HFFc6 (cell line): ENCODE results near the gene NR3C2. TPM values are rescaled to one million over a fixed set of nuclear protein-coding genes. Genes with fewer than 3 reads are reported as not detected.

ENCODE experiments used
- DNase-seq: peaks from one replicate; pipeline ENCODE4 v3.0.0-alpha.2; 2018
- H3K27ac Mint-ChIP-seq: 2 replicates; pipeline ENCODE4 v1.8.0; 2020; ENCODE audit warnings: mild to moderate bottlenecking, mixed read lengths
- H3K27me3 Mint-ChIP-seq: 2 replicates; pipeline ENCODE4 v1.8.0; 2021; ENCODE audit warnings: mild to moderate bottlenecking, moderate library complexity, mixed read lengths; ENCODE audit not compliant: insufficient read depth
- H3K36me3 Mint-ChIP-seq: 2 replicates; pipeline ENCODE4 v1.8.0; 2021; ENCODE audit warnings: low read depth, mixed read lengths
- H3K4me1 Mint-ChIP-seq: 2 replicates; pipeline ENCODE4 v1.8.0; 2020; ENCODE audit warnings: low read depth, mixed read lengths
- H3K4me3 Mint-ChIP-seq: 2 replicates; pipeline ENCODE4 v1.8.0; 2020; ENCODE audit warnings: mild to moderate bottlenecking, moderate library complexity, mixed read lengths
- H3K9me3 Mint-ChIP-seq: 2 replicates; pipeline ENCODE4 v1.8.0; 2020; ENCODE audit warnings: mild to moderate bottlenecking, mixed read lengths
- total RNA-seq, 6 experiments: library from RNA; stranded (reverse); fragmentation: NEBNext Ultra II Directional; extraction: Animal tissue kit (Norgen Biotek cat#: 25700); gene quantifications; 2 replicates in 1 of 6; 3 replicates in 5 of 6; pipeline ENCODE4 v1.2.3, GENCODE V29; 2021
- TF ChIP-seq, protein P1 (sequence below): fragments of 200-600 bp; sonication (generic); IDR thresholded peaks from 2 replicates; pipeline ENCODE4 v1.5.0; 2021; ENCODE audit warnings: antibody characterized with exemption, mild to moderate bottlenecking

Gene NR3C2
- total RNA-seq, 6 experiments from 2014 or later, result 0.07 to 0.26 (median 0.11) TPM

DNA sequence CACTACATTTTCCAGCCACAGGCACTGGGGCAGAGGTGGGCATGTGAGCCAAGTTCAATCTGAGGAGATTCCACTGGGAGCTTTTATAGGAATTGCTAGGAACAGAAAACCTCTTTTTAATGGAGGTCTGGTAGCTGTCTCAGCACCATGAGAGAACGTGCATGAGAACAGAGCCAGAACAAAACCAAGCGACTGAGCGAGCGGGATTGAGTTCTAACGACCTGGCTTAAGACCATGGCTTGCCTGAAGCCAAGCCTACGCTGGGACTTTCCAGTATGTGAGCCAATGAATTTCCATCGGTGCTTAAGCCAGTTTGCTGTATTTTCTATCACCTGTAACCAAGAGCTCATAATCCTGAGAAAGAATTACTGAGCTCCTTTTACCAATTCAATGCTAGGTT lies 183.7 kb downstream of the NR3C2 start:
- H3K27me3 Mint-ChIP-seq, result no peaks in the 10 kb centered on the region; the same call in 1 of the 2 replicates
- H3K9me3 Mint-ChIP-seq, result no peaks in the 10 kb centered on the region; the same call in none of the 2 replicates
- DNase-seq, result no peak
- no peak overlapping the region for H3K4me3 Mint-ChIP-seq
- no peak overlapping the region for H3K27ac Mint-ChIP-seq
- TF ChIP-seq, protein P1, sequence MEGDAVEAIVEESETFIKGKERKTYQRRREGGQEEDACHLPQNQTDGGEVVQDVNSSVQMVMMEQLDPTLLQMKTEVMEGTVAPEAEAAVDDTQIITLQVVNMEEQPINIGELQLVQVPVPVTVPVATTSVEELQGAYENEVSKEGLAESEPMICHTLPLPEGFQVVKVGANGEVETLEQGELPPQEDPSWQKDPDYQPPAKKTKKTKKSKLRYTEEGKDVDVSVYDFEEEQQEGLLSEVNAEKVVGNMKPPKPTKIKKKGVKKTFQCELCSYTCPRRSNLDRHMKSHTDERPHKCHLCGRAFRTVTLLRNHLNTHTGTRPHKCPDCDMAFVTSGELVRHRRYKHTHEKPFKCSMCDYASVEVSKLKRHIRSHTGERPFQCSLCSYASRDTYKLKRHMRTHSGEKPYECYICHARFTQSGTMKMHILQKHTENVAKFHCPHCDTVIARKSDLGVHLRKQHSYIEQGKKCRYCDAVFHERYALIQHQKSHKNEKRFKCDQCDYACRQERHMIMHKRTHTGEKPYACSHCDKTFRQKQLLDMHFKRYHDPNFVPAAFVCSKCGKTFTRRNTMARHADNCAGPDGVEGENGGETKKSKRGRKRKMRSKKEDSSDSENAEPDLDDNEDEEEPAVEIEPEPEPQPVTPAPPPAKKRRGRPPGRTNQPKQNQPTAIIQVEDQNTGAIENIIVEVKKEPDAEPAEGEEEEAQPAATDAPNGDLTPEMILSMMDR, result no peak
- H3K36me3 Mint-ChIP-seq, result no peaks in the 10 kb centered on the region
- H3K4me1 Mint-ChIP-seq, result no peaks in the 10 kb centered on the region

DNA sequence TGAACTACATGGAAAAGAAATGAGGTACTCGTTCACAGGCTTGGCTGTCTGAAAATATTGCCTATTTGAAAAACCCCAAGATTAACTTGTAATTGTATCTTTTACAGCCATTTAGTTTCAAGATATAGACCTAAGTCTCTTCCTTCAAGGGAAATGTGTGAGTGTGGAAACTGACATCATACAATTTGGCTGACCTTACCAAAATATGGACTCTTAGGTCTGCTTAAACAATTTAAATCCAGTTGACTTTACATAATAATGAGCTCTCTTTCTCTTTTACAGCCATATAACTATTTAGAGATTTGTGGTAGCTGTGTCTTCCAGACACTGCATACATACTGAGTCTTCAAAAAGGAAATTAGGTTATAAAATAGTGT lies 186.9 kb downstream of the NR3C2 start:
- Mint-ChIP-seq H3K27ac (no peak overlapping the region), H3K4me1 (no peaks in the 10 kb centered on the region), H3K27me3 (no peaks in the 10 kb centered on the region; the same call in 1 of the 2 replicates), H3K36me3 (no peaks in the 10 kb centered on the region), H3K9me3 (peaks cover 4% of the 10 kb centered on the region; the same call in 1 of the 2 replicates), H3K4me3 (no peak overlapping the region)
- TF ChIP-seq, protein P1, result no peak
- no peak for DNase-seq

DNA sequence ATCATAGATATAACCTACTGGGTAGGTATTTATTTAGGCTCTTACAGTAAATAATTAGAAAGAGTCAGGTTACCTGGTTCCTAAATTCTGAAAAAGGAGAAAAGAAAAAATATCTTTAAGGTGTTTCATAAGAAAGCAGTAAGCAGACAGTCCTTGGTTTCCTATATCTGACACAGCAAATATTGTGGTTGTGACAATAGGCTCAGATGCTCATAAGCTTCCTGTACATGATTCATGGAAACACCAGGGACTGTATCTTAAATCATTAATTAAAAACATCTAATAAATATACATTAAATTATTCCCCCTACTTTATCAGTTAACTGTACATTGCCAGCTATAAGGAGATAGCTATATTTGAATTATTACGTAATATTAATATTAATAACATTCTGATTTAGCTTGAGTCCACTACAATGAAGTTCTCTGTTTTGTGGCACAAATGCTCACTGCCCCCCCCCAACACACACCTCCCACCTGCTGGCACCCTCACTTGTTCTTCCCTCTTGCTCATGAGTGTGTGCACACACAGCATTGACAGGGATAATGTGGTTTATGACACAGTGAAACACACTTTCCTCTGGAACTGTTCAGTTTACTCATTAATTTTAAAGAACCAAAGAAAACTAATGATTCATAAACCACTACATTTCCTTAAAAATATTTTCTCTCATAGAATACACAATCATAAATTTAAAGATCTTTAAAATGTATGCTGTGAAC lies 187.4 kb downstream of the NR3C2 start:
- Mint-ChIP-seq H3K4me1 (no peaks in the 10 kb centered on the region), H3K4me3 (no peak overlapping the region), H3K27ac (no peak overlapping the region), H3K36me3 (no peaks in the 10 kb centered on the region), H3K27me3 (no peaks in the 10 kb centered on the region; the same call in 1 of the 2 replicates), H3K9me3 (peaks cover 4% of the 10 kb centered on the region; the same call in 1 of the 2 replicates)
- TF ChIP-seq, protein P1, result no peak
- DNase-seq, result no peak

DNA sequence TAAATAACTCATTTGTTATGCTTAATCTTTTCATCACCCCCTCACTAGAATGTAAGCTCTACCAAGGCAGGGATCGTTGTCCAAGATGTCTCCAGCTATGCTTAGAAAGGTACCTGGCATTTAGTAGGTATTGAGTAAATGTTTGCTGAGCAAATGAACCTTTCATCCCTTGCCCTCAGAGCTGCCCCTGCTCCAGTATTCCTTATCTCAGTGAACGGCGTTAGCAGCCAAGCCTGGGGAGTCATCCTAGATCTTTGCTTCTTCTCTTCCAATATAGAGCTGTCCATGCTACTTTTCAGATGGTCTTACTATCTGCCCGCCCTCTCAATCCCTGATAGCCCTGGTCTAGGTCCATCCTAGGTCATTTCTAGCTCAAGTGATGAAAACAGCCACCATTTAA lies 188.4 kb downstream of the NR3C2 start:
- no peak overlapping the region for H3K27ac Mint-ChIP-seq
- H3K36me3 Mint-ChIP-seq, result no peaks in the 10 kb centered on the region
- peaks cover 4% of the 10 kb centered on the region; the same call in 1 of the 2 replicates for H3K9me3 Mint-ChIP-seq
- H3K4me1 Mint-ChIP-seq, result no peaks in the 10 kb centered on the region
- no peak overlapping the region for H3K4me3 Mint-ChIP-seq
- H3K27me3 Mint-ChIP-seq, result no peaks in the 10 kb centered on the region; the same call in 1 of the 2 replicates
- DNase-seq, result no peak
- TF ChIP-seq, protein P1, result no peak

DNA sequence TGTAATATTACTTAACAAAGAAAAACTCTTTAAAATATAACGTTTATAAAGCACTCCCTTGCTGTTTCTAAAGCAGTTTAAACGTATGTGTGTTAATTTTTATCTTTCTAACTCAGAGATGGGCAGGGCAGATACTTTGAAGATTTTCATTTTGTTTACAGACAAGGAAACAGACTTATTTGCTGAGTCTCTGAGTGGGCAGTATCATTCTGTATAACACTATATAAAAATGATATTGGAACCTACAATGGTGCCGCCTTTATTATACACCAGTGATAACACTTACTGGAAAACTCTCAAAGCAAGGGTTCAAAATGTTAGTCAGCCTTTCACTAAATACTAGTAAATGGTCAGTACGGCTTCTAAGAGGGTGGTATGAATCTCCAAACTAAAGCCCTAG lies 193.4 kb downstream of the NR3C2 start:
- peaks cover 4% of the 10 kb centered on the region; the same call in 1 of the 2 replicates for H3K9me3 Mint-ChIP-seq
- no peak overlapping the region for H3K4me3 Mint-ChIP-seq
- H3K27me3 Mint-ChIP-seq, result no peaks in the 10 kb centered on the region
- DNase-seq, result no peak
- no peaks in the 10 kb centered on the region for H3K4me1 Mint-ChIP-seq
- H3K36me3 Mint-ChIP-seq, result no peaks in the 10 kb centered on the region
- TF ChIP-seq, protein P1, result no peak
- H3K27ac Mint-ChIP-seq, result no peak overlapping the region
